Central memory CD4-positive, alpha-beta T cell (primary cell): ENCODE data around the gene RXRA.

Source experiments
- DNase-seq: peaks from one replicate; pipeline ENCODE4 v3.0.0; 2022

Gene RXRA

GRCh38 chr9:134369416-134370212 lies 43.4 kb downstream of the RXRA start:
- DNase-seq: no peak

- no peak for DNase-seq
Observed at GRCh38 chr9:134370213-134370492, 43.9 kb downstream of the RXRA start.

- DNase-seq: no peak
Observed at GRCh38 chr9:134370638-134371037, 44.4 kb downstream of the RXRA start.

- DNase-seq: no peak
Observed at GRCh38 chr9:134371731-134372130, 45.5 kb downstream of the RXRA start.

DNA sequence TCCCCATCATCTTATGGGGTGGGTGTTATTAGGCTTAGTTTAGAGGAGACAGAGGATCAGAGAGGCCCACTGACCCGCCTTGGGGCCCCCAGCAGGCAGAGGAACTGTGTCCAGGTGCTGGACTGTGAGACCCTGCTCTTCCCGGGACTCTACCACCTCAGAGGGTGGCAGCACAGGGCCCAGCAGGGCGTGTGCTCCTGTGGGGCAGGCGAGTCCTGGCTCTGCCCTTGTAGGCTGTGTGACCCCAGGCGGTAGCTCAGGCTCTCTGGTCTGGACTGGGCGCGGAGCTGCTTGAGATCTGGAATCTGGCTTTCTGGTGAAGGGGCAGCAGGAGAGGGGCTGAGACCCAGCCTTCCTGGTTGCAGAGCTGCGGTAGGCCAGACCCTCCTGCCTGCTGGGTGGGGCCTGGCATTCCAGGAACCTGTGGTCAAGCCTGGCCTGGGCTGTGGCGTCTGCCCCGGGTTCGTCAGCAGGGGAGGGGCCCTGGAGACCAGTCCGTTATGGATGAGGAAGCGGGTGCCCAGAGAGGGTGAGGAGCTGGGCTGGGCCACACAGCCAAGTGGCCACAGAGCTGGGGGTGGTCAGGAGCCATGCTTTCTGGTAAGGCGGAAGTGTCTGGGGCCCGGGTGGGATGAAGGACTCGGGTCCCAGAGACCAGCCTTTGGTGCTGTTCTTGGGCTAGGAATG lies 46.5 kb downstream of the RXRA start:
- no peak for DNase-seq

GRCh38 chr9:134373269-134373668 lies 47.0 kb downstream of the RXRA start:
- no peak for DNase-seq

- DNase-seq: no peak
Observed at GRCh38 chr9:134373953-134374300, 47.7 kb downstream of the RXRA start.

- DNase-seq: no peak
Observed at GRCh38 chr9:134374301-134375010, 48.2 kb downstream of the RXRA start.

DNA sequence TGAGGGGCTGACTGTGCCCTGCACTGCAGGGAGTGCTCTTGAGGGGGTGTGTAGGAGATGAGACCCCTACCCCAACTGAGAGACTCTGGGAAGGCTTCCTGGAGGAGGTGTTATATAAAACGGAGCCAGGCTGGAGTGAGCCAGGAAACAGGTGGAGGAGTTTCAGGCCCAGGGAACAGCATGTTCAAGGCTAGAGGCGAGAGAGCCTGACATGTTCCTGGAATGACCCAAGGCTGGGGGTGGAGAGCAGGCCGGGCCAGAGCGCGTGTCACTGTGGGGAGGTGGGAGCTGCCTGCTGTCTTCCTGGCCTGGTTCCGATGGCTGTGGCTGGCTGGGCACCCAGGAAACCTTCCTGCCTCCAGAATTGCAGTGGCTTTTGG lies 48.7 kb downstream of the RXRA start:
- DNase-seq: no peak

DNA sequence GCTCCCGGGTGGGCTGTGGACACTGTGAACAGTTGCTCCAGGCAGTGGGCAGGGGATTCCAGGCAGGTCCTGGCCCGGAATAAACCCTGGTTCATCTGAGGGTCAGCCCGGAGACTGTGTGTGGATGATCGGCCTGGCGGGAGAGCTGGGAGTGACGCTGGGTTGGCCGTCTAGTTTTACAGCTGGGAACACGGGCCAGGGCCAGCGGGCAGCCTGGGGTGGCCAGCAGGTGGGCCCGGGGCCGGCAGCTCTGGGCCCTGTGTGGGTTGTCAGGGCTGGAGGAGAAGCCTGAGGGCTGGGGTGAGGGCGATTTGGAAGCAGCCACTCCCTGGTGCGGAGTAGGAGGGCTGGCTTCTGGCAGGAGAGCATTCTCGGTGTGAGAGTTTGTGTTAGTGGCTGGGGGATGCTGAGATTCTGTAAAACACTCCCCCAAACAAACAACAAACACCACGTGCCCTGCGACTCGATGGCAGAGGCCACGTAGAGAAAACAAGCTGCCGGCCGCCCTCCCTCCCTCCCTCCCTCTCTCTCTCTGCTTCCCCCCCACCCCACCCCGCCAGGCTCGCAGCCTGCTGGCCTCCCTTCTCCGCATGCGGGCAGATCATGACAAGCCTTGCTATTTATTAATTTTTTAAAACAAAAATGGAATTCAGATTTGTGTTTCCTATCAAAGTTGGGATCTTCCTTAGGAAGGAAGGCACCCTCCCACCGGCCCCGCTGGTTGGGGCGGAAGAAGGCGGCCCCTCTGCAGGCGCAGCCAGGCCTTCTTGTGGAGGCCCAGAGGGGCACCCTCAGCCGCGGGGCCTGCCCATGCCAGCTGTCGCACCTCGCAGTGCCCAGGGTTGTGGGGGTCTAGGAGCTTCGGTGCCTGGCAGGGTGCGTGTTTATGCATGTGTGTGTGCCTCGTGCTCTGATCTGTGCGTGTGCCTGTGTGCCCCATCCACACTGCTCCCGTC lies 49.5 kb downstream of the RXRA start:
- DNase-seq: no peak

DNA sequence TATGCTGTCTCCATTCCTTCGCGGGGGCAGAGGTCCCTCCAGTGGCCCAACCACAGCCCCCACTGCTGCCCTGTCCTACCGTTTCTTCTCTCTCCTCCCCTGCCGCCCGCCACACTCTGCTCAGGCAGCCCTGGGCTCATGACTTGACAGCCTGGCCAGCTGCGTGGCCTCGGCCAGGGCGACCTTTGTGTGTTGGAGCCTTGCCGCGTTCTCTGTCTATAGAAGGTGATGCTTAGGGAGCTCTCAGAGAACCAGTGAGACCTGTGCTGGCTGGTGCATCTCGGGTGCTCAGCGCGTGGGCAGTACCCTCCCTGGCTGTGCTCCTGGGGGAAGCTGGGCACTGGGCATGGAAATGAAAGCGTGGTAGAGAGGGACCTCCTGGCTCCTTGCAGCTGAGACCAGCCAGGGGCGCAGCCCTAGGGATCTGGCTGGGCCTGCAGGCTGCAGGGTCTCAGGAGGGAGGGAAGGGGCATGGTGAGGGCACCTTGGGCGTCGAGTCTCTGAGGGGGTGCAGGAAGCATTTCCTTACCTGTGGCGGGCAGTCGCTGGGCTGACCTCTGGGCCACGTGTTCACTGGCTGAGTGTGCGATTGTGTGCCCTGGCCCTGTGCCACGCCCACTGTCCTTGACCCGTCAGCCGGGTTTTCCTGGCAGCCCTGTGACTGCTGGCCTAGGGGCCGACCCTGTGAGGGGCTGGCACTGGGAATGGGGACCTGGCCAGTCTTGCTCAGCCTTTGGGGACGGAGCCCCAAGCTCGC lies 50.3 kb downstream of the RXRA start:
- no peak for DNase-seq

DNA sequence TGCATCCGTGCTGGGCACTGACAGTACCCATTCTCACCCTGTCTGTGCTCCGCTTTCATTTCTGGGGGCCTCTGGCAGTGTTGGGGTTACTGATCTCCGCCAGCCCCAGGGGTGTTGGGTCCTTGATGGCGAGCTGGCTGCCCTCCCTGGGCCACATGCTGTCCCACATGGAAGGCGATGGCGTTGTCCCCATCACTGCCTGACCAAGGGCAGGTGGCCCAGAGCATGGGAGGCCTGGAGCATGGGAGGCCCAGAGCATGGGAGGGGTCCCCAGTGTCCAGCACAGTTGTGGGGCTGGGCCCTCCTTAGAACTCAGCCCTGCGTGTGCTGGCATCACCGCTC lies 50.9 kb downstream of the RXRA start:
- DNase-seq: no peak

DNA sequence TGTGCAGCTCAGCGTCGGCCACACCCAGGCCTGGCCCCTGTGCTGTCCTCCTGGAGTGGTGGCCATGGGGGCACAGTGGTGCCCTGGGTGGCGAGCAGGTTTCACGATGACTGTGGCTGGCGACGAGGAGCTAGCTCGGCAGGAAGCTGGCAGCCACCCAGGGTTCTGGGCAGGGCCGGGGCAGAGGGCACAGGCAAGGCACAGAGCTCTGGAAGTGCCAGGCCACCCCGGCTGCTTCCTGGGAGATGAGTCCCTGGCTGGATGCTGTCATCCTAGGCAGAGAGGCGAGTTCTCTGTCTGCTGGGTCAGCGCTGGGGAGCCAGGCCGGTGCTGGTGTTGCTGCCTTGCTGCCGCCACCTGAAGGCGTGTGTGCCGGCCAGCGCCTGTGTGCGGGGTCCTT lies 51.7 kb downstream of the RXRA start:
- DNase-seq: no peak

DNA sequence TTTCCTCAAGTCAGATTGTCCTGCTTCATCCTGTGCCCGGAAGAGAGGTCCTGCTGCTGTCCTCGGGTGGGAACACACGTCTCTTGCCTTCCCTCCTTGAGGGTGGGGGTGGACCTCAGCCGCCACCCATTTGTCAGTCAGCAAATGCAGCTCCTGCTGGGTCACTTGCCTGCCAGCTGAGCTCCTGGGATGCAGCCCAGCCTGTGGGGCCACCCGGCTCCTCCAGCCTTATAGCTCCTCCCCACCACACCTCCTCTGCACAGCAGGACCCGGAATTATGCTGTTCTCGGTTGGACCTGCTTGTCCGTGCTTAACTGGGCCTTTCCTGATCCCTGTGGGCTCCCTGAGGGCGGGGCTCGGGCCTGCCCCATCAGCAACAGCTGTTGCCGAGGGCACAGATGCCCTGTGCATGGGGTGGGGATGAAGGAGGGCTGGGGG lies 52.7 kb downstream of the RXRA start:
- DNase-seq: no peak

GRCh38 chr9:134379831-134380365 lies 53.6 kb downstream of the RXRA start:
- no peak for DNase-seq

DNA sequence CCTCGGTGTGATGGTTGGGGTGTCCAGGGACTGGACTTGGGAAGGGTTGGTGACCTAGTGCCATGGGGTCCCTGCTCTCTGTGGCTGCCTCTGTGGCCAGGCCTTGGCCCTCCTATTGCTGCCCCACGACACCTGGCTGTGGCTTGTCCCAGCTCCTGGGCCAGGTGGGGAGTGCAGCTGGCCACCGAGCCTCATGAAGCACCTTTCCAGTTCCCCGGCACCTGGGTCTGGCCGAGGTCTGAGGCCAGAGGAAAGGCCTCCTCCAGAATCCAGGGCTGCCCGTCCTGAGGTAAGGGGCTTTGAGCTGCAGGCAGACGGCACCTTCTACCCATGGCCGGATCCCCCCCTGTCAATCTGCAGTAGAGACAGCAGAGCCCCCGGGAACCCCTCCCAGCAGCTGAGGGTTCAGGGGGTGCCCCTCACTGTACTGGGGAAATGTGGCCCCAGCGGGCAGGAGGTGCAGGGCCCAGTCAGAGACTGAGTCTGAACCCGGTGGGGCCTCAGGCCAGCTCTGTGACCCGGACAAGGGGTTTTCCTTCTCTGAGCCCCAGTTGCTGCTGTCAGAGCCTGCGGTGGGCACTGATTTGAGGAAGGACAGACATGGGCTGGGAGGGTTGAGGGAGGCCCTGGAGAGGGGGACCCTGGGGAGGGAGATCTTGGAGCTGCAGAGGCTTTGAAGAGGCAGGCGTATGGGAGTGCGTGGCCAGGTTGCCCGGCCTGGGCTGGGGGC lies 54.5 kb downstream of the RXRA start:
- no peak for DNase-seq

DNA sequence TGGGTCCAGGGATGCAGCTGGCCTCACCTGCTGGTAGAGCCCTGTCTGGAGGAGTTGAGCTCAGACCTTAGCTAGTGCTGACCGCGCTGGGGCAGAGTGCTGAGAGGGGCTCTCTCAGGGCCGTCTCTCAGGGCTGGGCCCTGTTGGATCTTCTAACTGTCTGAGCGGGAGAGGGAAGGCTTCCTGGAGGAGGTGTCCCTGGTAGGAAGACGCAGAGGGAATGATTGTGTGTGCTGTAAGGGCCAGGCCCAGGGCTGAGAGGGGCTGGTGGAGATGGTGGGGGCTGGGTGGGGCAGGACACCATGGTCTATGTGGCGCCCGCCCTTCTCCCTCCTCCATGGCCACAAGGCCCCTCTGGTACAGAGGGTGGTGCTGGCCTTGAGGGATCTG lies 55.0 kb downstream of the RXRA start:
- no peak for DNase-seq

DNA sequence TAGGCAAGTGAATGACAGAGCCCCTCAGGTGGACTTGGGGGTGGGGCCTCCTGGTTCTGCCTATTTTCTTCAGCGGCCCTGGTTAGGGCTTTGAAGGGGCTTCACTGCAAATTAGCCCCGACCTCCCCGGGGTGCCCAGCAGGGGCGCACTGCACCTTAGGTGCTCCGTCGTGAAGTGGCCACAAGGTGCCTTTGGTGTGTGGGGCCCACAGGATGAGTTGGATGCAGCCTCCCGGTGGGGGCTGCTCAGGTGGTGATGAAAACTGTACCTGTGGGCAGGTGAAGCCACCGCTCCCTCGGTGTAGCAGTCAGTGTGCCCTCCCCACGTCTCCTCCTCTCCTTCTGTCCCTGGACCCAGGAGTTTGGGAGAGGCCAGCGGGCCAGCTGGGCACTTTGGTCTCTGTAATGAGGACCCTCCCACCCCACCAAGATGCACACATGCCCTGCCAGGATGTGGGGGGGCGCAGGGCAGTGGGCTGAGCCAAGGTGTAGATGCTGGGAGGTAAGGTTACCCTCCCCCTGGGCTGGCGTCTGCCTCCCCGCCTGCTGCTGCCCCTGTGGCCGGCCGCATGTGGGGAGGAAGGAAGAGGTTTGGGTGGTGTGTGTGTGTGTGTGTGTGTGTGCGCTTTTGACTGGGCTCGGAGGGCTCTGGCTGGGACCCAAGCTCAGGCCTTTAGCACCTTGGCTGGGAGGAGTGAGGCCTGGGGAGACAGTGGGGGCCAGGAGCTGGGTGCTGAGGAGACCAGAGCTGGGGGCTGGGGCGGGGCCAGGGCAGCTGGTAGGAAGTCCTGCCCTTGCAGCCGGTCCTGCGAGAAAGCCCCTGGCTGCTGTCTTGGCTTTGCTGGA lies 55.6 kb downstream of the RXRA start:
- peak; percentile 45 for DNase-seq

- no peak for DNase-seq
Observed at GRCh38 chr9:134382733-134383132, 56.5 kb downstream of the RXRA start.

GRCh38 chr9:134383148-134383547 lies 56.9 kb downstream of the RXRA start:
- DNase-seq: no peak
